UCSD-AML1 (cell line): Measurements from ENCODE around the gene THBS3.
"Not testable (repeated sequence)": the region's sequence is repeated elsewhere in the genome, so short reads cannot be mapped to it uniquely, and the experiment has no call there.

Experiments used
- DNase-seq: peaks from one replicate; lab custom pipeline; 2025; ENCODE audit not compliant: unreplicated experiment; lab: John Stamatoyannopoulos, UW

THBS3 gene

GRCh38 chr1:155160128-155160527 lies 47.6 kb downstream of the THBS3 start:
- DNase-seq: no peak

DNA sequence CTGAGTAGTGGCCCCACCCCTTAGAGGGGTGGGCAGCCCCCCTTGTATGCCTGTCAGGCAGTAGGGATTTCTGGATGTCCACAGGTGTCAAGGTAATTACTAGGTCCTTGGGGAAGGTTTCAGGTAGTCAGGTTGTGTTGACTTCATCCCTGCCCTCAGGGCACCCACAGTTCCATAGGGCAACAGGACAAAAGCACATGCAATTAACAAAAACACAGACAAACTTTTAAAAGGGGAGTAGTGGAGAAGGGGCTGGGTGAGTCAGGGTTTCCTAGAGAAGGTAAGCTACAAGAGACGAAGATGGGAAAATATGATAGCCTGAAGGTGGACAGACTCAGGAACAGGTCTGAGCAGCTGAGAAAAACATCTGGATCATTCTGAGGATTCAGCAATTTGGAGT lies 48.7 kb downstream of the THBS3 start:
- DNase-seq: no peak

- not testable (repeated sequence) for DNase-seq
These were observed 51.6 kb downstream of the THBS3 start for GRCh38 chr1:155155996-155156643.
